Activated CD4-positive, alpha-beta T cell treated with anti-CD3 and anti-CD28 coated beads, Interleukin-10, Interleukin-2, amounts not matched to agents 100 ng/mL and 50 ng/mL, durations not matched to agents 16 hours and 8 hours (primary cell): ENCODE data around the gene HEATR9.

Source experiments
- DNase-seq: peaks from one replicate; pipeline ENCODE4 v3.0.0-alpha.2; 2020

The HEATR9 gene

GRCh38 chr17:35894206-35894605, 25.5 kb upstream of the HEATR9 start:
- no peak for DNase-seq

DNA sequence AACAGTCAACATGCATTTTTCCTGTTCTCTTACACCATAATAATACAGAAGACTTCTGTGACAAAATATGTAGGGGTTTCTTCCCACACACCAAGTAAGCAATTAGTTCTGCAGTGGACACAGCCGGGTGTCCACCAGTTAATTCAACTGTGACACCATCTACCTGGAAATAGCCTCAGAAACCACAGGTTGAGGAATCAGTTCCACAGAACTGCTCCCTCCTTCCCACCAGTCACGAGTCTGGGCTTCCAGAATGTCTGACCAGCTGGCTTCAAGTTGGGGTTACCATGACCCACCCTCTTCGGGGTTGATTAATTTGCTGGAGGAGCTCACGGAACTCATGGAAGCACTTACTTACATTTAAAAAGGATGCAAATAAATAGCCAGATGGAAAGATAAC, 25.1 kb upstream of the HEATR9 start:
- DNase-seq, result no peak

DNA sequence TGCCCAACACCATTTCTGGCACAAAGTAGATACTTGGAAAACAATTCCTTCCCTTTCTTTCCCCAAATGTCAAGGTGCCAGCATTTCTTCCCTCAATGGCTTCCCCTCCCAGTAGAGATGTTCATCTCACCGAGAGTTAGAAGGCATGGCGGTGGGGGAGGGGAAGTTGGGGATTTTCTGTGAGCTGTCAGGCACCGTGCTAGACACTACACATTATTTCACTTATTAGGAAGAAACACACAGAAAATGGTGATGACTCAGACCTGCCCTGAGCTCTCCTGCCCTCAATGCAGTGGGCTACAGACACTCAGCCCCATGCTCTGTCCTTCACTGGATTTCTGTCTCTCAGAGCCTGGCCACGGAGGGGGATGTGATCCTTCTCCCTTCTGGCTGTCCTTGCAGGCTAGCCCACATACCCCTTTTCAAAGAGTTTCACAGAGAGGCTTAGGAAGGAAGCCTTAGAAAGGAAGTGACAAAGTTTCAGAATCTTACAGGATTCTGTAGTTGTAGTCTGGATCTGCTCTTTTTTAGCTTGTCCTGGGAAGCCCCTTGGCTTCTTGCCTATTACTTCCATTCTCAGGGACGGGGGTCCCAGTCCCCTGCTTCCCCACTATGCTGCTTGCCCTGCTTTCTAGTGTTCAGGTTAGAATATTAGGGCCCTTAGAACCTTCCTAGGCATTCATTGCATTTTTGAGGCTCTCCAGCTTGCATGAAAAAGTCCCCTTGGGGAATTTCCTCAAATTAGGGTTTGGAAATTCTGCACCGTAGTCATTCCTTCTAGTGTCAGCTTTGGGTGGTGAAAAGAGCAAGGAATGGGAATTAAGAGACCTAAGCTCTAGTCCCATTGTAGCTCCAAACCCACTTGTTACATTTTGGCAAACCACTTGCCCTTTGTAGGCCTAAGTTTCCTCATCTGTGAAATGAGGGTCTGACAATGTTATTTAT, 23.7 kb upstream of the HEATR9 start:
- DNase-seq, result peak; percentile 82

GRCh38 chr17:35891269-35891668, 22.6 kb upstream of the HEATR9 start:
- no peak for DNase-seq

DNA sequence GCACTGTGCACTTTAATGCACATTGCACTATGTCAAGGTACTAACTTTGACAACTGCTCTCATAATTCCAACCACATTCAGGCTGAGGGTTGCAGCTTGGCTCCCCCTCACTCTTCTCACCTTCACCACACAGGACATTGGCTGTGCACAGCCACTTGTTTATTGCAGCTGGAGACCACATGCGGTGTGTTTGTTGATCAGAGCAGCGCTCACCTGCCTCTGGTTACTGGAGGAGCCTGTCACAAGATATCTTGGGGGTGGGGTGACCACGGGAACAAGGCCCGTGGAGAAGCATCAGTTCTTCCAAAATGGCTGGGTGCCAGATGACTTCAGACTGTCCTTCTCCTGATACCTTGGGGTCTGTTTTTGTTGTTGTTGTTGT, 22.1 kb upstream of the HEATR9 start:
- DNase-seq, result peak; percentile 87

DNA sequence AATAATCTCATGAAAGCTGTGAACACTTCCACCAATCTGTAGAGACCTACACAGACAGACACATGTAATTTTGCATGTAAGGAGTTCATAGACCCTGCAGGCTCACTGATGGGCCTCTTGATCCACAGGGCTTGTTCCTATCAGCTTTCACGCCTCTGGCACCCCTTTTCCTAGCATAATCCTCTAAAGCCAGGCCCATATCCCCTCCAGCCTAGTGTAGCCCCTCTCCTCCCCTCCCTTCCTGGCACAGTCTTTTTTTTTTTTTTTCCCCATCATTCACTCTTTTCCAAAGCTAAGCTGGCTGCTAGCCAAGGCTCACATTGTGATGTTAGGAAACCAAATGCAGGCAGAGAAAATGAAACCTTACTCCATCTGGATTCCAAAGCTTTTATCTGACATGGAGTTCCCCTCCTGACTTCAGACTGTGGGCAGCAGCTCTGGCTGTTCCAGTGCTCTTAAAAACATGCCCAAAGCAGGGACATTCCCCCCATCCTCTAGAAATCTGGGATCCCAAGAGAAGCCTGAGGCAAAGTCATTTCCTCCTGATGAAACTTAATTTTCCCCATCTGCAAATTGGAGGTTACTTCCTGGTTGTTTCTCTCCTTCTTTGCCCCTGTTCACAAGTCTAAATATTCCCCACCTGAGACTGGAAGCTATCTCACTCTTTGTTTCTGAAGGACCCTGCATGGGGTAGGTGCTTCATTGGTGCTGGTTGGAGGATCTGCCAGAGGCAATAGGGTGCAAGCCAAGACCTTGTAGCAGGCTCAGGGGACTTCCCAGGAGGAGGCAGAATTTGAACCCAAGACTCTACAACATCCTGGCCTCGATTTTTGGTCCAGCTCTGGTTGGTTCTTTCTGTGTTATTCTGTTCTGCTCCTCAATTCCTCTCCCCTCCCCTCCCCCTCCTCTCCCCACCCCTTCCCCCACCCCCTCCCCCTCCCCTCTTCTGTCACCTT, 21.4 kb upstream of the HEATR9 start:
- DNase-seq, result no peak

GRCh38 chr17:35889241-35889640, 20.6 kb upstream of the HEATR9 start:
- peak; percentile 79 for DNase-seq

- peak; percentile 92 for DNase-seq
Observed at GRCh38 chr17:35879773-35880654, 11.3 kb upstream of the HEATR9 start, which contains the start of gene CCL5. Gene CCL5, minus strand, starts transcription at chr17:35880360.

DNA sequence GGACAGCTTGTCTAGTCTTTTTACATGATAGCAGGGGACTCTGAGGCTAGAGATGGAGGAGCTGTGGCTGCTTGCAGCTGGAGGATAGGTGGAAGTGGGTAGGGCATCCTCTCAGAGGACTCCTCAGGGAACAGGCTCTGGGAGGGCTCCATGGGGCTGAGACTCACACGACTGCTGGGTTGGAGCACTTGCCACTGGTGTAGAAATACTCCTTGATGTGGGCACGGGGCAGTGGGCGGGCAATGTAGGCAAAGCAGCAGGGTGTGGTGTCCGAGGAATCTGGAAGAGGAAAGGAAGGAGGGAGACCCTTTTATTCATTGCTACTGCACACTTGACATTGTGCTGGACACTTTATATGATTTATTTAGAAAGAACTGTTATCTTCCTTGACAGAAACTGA, 9.7 kb upstream of the HEATR9 start:
- peak; percentile 26 for DNase-seq

- DNase-seq, result no peak
Observed at GRCh38 chr17:35877345-35878029, 8.8 kb upstream of the HEATR9 start.

DNA sequence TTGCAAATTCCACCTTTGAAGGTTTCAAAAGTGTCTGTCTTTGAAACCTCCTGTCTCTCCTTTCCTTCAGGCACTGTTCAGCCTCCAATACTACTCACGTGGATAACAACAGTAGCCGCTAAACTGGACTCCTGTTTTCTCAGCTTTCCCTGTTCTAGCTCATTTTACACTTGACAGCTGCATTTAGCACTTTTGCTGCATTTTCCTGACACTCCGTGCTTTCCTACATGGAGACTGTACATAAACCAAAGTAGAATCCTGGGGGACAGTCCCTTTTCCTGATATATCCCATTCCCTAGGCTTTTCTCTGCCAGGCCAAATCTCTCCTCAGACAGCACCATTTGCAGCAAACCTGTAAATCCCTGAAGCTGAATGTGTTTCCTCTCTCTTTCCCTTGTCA, 7.8 kb upstream of the HEATR9 start:
- DNase-seq, result no peak

DNA sequence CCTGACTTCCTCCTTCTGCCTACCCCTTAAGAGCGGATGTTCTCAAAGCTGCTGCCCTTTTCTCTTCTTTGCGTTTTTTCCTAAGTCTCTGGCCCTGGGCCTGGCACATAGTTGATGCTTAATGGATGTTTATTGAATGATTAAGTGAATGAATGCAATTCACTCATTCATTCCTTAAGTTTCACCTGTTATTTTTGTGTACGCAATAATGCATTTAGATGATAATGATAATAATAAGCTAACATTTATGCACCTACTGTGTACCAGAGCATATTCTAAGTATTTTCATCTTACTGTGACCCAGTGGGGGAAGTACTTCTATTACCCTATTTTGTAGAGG, 7.1 kb upstream of the HEATR9 start:
- DNase-seq, result no peak

DNA sequence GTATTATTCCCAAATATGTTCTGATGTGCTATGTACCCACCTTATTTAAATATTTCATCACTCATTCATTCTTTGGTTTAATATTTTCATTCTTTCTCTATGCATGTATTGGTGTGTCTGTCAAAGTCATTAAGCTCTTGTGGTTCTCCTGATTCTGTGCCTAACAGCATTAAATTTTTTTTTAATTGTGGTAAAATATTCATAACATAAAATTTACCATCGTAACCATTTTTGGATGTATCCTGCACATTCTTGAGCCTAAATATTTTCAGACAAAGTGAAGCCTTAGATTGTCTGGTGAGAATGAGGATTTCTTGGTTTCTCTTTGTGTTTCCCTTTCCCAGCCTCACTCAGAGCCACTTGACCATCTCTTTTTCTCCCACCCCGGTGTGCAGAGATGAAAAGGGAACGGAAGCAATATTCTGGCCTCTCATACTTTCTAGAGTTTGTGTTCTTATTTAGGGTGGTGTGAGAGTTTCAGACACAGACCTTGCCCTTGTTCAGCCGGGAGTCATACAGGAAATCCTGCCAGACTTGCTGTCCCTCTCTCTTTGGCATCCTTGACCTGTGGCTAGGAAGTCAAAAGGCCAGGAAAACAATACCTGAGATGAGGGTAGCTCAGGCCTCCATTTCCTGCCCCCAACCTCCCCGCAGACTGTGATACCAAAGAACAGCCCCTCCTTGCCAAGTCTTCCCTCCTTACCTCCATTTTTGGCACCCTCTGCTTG, 6.5 kb upstream of the HEATR9 start:
- DNase-seq, result no peak

DNA sequence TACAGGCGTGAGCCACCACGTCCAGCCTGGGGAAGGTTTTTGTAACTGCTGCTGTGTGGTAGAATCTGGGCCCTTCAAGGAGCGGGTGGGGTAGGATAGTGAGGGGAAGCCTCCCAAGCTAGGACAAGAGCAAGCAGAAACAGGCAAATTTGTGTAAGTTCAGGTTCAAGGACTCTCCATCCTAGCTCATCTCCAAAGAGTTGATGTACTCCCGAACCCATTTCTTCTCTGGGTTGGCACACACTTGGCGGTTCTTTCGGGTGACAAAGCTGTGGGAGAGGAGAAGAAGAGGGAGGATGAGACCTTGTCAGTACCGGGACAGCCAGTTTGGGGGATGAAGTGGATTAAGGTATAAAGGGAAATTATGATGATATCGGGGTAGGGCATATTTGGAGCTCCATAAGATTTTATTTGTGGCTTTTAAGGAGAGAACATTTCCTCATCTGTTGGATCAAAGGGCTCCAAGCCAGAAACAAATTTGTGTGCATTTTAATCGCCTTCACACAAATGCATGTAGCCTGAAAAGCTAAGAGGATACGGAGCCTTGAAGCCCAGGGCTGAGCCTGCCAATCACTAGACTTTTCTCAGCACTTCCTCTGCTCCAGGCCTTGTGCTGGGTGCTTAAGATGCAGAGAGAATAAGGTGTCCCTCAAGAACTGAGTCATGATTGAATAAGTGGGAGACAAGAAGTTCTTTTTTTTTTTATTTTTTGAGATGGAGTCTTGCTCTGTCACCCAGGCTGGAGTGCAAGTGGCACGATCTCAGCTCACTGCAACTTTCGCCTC, 3.7 kb upstream of the HEATR9 start:
- DNase-seq, result no peak

DNA sequence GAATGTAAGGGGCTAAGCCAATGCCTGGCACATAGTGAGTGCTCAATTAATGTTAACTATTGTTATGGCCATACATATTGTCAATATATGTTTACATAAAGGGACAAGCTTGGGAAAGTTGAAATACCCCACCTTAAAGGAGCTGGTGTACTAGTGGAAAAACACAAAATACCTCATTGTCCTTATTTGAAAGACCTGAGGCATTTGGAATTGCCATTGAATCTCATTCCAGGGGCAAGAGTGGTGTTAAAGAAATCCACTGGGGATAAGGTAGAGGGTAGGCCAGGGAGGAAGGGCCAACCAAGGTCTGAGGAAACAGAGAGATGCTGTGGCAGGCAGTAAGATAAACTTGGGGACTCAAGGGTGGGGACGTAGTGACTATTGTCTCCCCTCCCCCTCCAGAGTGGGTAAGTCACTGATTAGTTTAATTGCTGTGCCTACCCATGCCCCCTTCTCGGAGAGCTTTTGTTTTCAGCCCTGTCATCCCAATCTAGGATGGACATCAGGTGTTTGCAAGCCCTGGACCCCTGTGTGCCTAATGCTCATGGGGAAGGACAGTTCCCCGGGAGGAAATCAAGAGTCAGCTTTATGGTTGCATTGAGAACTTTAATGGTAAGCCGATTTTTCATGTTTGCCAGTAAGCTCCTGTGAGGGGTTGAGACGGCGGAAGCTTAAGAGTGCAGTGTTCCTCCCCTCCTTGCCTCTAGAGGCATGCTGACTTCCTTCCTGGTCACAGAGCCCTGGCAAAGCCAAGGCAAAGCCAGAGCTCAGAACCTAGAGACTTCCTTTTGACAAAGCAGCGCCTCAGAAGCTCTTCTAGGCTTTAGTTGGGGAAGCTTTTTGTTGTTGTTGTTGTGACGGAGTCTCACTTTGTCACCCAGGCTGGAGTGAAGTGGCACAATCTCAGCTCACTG, 2.5 kb upstream of the HEATR9 start:
- DNase-seq, result peak; percentile 41

DNA sequence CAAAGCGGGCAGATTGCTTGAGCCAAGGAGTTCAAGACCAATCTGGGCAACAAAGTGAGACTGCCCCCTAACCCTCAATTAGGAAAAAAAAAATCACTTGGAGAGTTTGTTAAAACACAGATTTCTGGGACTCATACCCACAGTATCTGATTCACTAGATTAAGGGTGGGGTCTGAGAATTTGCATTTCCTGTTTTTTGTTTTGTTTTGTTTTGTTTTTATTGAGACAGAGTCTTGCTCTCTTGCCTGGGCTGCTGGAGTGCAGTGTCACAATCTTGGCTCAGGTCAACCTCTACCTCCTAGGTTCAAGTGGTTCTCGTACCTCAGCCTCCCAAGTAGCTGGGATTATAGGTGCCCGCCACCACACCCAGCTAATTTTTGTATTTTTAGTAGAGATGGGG, 1.1 kb downstream of the HEATR9 start:
- DNase-seq, result no peak

DNA sequence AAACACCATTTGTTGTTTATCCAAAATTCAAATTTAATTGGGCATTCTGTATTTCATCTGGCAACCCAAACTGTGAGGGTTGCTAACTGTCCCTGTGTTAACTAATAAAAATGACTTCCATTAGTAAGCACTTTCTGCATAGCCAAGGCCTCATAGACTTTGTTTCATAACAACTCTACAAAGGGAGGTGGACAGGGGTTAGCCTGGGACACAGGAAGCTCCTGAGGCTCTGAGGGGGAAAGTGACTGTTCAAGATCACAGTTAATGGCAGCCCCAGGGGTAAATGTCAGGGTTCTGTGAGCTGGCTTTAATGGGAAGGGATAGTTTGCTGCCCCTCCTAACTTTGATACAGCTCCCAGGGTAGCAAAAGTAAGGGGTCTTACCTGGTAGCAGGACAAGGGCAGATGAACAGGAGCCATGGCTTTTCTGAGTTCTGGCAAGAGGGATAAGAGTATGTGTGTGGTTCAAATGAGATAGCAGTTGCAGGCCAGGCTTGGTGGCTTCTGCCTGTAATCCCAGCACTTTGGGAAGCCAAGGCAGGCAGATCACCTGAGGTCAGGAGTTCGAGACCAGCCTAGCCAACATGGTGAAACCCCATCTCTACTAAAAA, 2.2 kb downstream of the HEATR9 start:
- no peak for DNase-seq

DNA sequence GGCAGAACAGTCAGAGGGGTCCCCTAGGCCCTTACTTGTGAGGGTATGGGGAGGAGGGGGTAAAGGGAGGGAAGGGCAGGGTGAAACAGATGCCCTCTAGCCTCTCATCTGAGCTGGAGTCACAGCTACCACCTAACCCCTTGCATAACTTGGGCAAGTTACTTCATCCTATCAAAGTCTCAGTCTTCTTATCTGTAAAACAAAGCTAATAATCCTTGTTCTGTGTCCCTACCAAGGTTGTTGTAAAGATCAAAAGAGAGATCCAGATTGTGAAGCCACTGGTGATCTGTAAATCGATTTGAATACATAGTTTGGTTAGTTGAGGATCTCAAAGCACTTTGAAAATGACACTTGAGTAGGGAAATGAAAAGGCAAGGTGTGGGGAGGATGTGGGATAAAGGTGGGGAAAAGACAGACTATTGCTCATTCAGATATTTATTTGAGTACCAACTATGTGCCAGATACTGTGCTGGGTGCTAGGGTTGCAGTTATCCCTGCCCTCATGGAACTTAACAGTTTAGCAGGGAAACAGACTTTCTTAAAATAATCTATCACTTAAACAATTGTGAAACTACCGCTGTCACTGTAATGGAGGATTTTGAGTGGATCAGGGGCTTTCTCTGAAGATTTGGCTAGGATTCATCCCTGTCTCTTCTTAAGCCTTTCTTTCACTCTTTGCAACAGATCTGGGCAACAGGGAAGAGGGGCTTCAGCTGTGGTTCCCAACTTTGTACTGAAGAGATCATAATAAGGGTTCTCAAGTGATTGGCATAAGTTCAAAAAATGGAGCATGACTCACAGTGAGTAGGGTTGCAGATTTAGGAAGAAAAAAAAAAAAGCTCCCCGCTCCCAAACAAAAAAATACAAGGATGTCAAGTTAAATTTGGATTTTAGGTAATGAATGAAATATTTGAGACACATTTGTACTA, 3.0 kb downstream of the HEATR9 start:
- DNase-seq, result peak; percentile 38
